ENCODE data around the gene STRN. TPM values are rescaled to one million over a fixed set of nuclear protein-coding genes. Genes with fewer than 3 reads are reported as not detected.
A peak's percentile ranks its signal among the peaks of the same experiment; 100 is the strongest.

STRN gene
- total and polyA plus RNA-seq, 2 donors (not counting 1 experiment from before 2014, with no cell fraction given): 13.7 to 19.9 TPM

- Histone ChIP-seq H3K27ac (ENCODE audit: insufficient read depth, low read length) (no peak overlapping the region), H3K9ac (ENCODE audit: insufficient read depth, low read length) (no peak overlapping the region), H3K36me3 (ENCODE audit: control insufficient read depth, insufficient read depth, low read length) (no peaks in the 10 kb centered on the region), H3K27me3 (ENCODE audit: control insufficient read depth, insufficient read depth, low read length) (no peaks in the 10 kb centered on the region), H4K20me1 (ENCODE audit: control insufficient read depth, extremely low read depth, insufficient read depth, low read length) (no peaks in the 10 kb centered on the region), H3K9me3 (ENCODE audit: control insufficient read depth, insufficient read depth, low read depth, low read length) (no peaks in the 10 kb centered on the region), H3K4me3 (replicated peaks in 1 of 4; ENCODE audit: control extremely low read depth in 1 of 4, insufficient read depth in 1 of 4, low read depth in 3 of 4, low read length in 4 of 4) (no peak overlapping the region), H3K4me1 (ENCODE audit: control insufficient read depth, extremely low read depth, insufficient read depth, low read length) (peaks cover 3% of the 10 kb centered on the region), H2AFZ (ENCODE audit: low read length) (no peak overlapping the region), H3K4me2 (ENCODE audit: extremely low read depth, insufficient read depth, low read length) (no peak overlapping the region), H3K79me2 (ENCODE audit: control insufficient read depth, insufficient read depth, low read length) (no peaks in the 10 kb centered on the region)
- no peak for TF ChIP-seq EZH2 (IDR thresholded peaks at IDR 0.05; ENCODE audit: low read length, missing control alignments)
- TF ChIP-seq CTCF (conservative IDR thresholded peaks at IDR 0.05 in 1 of 2, IDR thresholded peaks at IDR 0.05 in 1 of 2; ENCODE audit: low read depth in 1 of 2, low read length in 2 of 2): no peak
- DNase-seq (ENCODE audit: low read depth in 2 of 2): no peak
Measured at GRCh38 chr2:36921984-36922383, 44.4 kb downstream of the STRN start.

DNA sequence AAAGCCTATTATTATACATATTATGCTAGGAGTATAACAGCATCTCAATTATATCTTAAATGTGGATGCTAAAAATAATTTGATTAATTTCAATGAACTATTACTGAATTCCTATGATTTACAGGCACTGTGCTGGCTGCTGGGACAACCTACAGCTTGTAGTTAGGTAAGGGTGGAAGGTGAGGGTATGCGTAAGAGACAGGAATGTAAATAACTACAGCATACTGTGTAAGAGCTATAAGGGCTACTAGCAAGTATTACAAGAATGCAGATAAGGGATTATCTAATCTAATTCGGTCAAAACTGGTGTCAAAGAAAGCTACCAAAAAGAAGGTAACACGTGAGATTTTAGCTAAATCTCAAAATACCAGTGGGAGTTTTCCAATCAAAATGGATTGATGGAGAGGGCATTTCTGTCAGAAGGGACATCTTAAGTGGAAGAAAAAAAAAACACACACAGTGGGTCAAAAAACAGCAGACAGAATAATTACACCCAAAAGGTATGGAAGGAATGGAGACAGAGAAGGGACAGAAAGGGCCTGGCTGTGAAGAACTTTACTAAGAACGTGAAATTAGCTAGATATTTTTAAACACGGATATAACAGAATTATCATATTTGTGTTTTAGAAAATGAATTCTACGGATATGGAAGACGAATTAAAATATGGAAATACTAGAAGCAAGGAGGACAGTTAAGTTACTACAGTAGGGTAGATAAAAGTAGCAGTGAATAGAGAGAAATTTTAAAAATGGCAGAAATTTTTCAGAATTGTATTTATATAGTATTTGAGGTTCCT is 47.1 kb downstream of the STRN start:
- H2AFZ ChIP-seq (ENCODE audit: low read length): no peak overlapping the region
- peak in 1 of 2 donors; percentile 27 for DNase-seq (ENCODE audit: low read depth in 2 of 2)

DNA sequence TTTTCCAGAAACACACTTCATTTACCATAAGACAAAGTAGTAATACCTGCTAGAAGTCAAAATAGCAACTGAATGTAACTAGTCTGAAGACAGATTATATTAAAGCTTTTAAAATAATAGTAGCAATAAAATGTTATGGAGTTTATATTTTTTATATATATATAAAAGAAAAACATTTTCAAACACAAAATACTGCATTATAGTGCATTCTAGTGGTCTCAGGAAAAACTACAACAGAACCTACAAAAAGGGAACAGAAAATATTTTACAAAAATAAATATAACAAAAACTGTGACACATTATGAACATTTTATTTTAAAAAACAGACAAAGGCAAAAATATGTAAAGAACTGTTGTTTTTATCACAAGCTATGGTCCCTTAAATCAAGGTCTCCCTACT is 48.0 kb downstream of the STRN start:
- no peak overlapping the region for H3K4me3 ChIP-seq (replicated peaks in 1 of 4; ENCODE audit: control extremely low read depth in 1 of 4, insufficient read depth in 1 of 4, low read depth in 3 of 4, low read length in 4 of 4)
- no peak overlapping the region for H3K4me2 ChIP-seq (ENCODE audit: extremely low read depth, insufficient read depth, low read length)
- H3K27ac ChIP-seq (ENCODE audit: insufficient read depth, low read length): no peak overlapping the region
- H3K9ac ChIP-seq (ENCODE audit: insufficient read depth, low read length): no peak overlapping the region
- no peaks in the 10 kb centered on the region for H3K9me3 ChIP-seq (ENCODE audit: control insufficient read depth, insufficient read depth, low read depth, low read length)
- peak in 1 of 2 donors; percentile 38 for DNase-seq (ENCODE audit: low read depth in 2 of 2)
- H3K4me1 ChIP-seq (ENCODE audit: control insufficient read depth, extremely low read depth, insufficient read depth, low read length): peaks cover 1% of the 10 kb centered on the region
- TF ChIP-seq CTCF (conservative IDR thresholded peaks at IDR 0.05 in 1 of 2, IDR thresholded peaks at IDR 0.05 in 1 of 2; ENCODE audit: low read depth in 1 of 2, low read length in 2 of 2): peak in 1 of 2 donors; percentile 33
- no peak for TF ChIP-seq EZH2 (IDR thresholded peaks at IDR 0.05; ENCODE audit: low read length, missing control alignments)
- no peaks in the 10 kb centered on the region for H3K79me2 ChIP-seq (ENCODE audit: control insufficient read depth, insufficient read depth, low read length)
- no peak overlapping the region for H2AFZ ChIP-seq (ENCODE audit: low read length)
- H3K27me3 ChIP-seq (ENCODE audit: control insufficient read depth, insufficient read depth, low read length): no peaks in the 10 kb centered on the region
- no peaks in the 10 kb centered on the region for H3K36me3 ChIP-seq (ENCODE audit: control insufficient read depth, insufficient read depth, low read length)
- H4K20me1 ChIP-seq (ENCODE audit: control insufficient read depth, extremely low read depth, insufficient read depth, low read length): no peaks in the 10 kb centered on the region

More for the DNA sequence above, 47.1 kb downstream of the STRN start:
- no peaks in the 10 kb centered on the region for H3K36me3 ChIP-seq (ENCODE audit: control insufficient read depth, insufficient read depth, low read length)
- no peaks in the 10 kb centered on the region for H3K27me3 ChIP-seq (ENCODE audit: control insufficient read depth, insufficient read depth, low read length)
- no peaks in the 10 kb centered on the region for H4K20me1 ChIP-seq (ENCODE audit: control insufficient read depth, extremely low read depth, insufficient read depth, low read length)
- H3K79me2 ChIP-seq (ENCODE audit: control insufficient read depth, insufficient read depth, low read length): no peaks in the 10 kb centered on the region
- no peak overlapping the region for H3K9ac ChIP-seq (ENCODE audit: insufficient read depth, low read length)
- H3K9me3 ChIP-seq (ENCODE audit: control insufficient read depth, insufficient read depth, low read depth, low read length): no peaks in the 10 kb centered on the region
- no peak overlapping the region for H3K4me2 ChIP-seq (ENCODE audit: extremely low read depth, insufficient read depth, low read length)
- no peak overlapping the region for H3K4me3 ChIP-seq (replicated peaks in 1 of 4; ENCODE audit: control extremely low read depth in 1 of 4, insufficient read depth in 1 of 4, low read depth in 3 of 4, low read length in 4 of 4)
- H3K27ac ChIP-seq (ENCODE audit: insufficient read depth, low read length): no peak overlapping the region
- no peak for TF ChIP-seq EZH2 (IDR thresholded peaks at IDR 0.05; ENCODE audit: low read length, missing control alignments)
- TF ChIP-seq CTCF (conservative IDR thresholded peaks at IDR 0.05 in 1 of 2, IDR thresholded peaks at IDR 0.05 in 1 of 2; ENCODE audit: low read depth in 1 of 2, low read length in 2 of 2): no peak
- no peaks in the 10 kb centered on the region for H3K4me1 ChIP-seq (ENCODE audit: control insufficient read depth, extremely low read depth, insufficient read depth, low read length)
